ENCODE data around the gene KNOP1.

DNA sequence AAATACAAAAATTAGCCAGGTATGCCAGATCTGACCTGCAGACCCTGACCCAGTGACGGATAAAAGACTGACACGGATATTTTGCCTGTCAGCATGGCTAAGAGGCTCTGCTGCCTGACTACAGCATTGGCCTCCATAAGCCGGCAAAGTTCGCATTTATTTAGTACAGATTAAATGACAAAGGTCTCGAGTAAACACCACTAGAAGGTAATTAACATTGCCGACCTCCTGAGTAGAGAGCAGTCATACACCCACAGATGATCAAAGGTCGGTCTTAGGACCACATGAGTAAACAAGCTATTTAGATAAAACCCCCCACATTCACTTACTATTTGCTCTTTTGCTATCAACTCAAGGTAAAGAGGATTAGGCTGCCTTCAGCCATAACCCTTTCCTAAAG lies 55.7 kb downstream of the KNOP1 start:
- TF ChIP-seq POLR2A (IDR thresholded peaks at IDR 0.05) (no peak), EP300 (IDR thresholded peaks at IDR 0.05) (no peak)

Measured in tibial nerve (tissue), 3 donors.